ENCODE data around the gene DDR1. TPM values are rescaled to one million over a fixed set of nuclear protein-coding genes. Genes with fewer than 3 reads are reported as not detected.

DDR1 gene
- polyA plus RNA-seq, 1 donor (not counting 4 experiments of a cell fraction or from before 2014, with no cell fraction given), result 104 TPM

GRCh38 chr6:30840084-30840934, 44.0 kb upstream of the DDR1 start:
- Histone ChIP-seq H4K20me1 (ENCODE audit: control insufficient read depth, extremely low read depth, insufficient read depth, low read length) (no peaks in the 10 kb centered on the region), H3K4me2 (ENCODE audit: control insufficient read depth, extremely low read depth, insufficient read depth, low read depth, low read length) (no peak overlapping the region), H3K36me3 (ENCODE audit: control insufficient read depth in 2 of 2, extremely low read depth in 1 of 2, insufficient read depth in 2 of 2, low read length in 2 of 2) (no peaks in the 10 kb centered on the region), H3K9ac (ENCODE audit: control insufficient read depth, extremely low read depth, insufficient read depth, low read length) (no peak overlapping the region), H2AFZ (ENCODE audit: control insufficient read depth, low read length) (peak overlapping the region; percentile 19), H3K79me2 (ENCODE audit: control insufficient read depth, insufficient read depth, low read length) (no peaks in the 10 kb centered on the region), H3K9me3 (ENCODE audit: control insufficient read depth, low read depth, low read length) (no peaks in the 10 kb centered on the region), H3K9me1 (ENCODE audit: control insufficient read depth, extremely low read depth, insufficient read depth, low read length) (no peaks in the 10 kb centered on the region), H3K4me3 (ENCODE audit: control insufficient read depth in 2 of 3, extremely low read depth in 1 of 3, insufficient read depth in 2 of 3, low read depth in 1 of 3, low read length in 3 of 3) (no peak overlapping the region), H3K27ac (ENCODE audit: control insufficient read depth, insufficient read depth, low read length) (no peak overlapping the region), H3K27me3 (ENCODE audit: control insufficient read depth, extremely low read depth, insufficient read depth, low read length) (no peaks in the 10 kb centered on the region), H3K4me1 (ENCODE audit: control insufficient read depth, extremely low read depth, insufficient read depth, low read length) (peaks cover 20% of the 10 kb centered on the region)
- no peak for FAIRE-seq
- dilution Hi-C loops (cut with MboI; ENCODE audit: extremely low pct_ligation_motif_present, low sequenced_read_pairs), result no loop called here
- TF ChIP-seq EZH2 (IDR thresholded peaks at IDR 0.05; ENCODE audit: low read length), result no peak
- TF ChIP-seq, protein P1, sequence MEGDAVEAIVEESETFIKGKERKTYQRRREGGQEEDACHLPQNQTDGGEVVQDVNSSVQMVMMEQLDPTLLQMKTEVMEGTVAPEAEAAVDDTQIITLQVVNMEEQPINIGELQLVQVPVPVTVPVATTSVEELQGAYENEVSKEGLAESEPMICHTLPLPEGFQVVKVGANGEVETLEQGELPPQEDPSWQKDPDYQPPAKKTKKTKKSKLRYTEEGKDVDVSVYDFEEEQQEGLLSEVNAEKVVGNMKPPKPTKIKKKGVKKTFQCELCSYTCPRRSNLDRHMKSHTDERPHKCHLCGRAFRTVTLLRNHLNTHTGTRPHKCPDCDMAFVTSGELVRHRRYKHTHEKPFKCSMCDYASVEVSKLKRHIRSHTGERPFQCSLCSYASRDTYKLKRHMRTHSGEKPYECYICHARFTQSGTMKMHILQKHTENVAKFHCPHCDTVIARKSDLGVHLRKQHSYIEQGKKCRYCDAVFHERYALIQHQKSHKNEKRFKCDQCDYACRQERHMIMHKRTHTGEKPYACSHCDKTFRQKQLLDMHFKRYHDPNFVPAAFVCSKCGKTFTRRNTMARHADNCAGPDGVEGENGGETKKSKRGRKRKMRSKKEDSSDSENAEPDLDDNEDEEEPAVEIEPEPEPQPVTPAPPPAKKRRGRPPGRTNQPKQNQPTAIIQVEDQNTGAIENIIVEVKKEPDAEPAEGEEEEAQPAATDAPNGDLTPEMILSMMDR (optimal IDR thresholded peaks at IDR 0.05 in 1 of 3, IDR thresholded peaks at IDR 0.05 in 1 of 3, conservative IDR thresholded peaks at IDR 0.05 in 1 of 3; ENCODE audit: extremely low read depth in 1 of 3, insufficient read depth in 2 of 3, low read length in 3 of 3), result no peak
- DNase-seq (ENCODE audit: low read depth, low spot score), result no peak

- H3K9me3 ChIP-seq (ENCODE audit: control insufficient read depth, low read depth, low read length), result no peaks in the 10 kb centered on the region
- no peaks in the 10 kb centered on the region for H3K27me3 ChIP-seq (ENCODE audit: control insufficient read depth, extremely low read depth, insufficient read depth, low read length)
- H3K4me2 ChIP-seq (ENCODE audit: control insufficient read depth, extremely low read depth, insufficient read depth, low read depth, low read length), result no peak overlapping the region
- H3K9me1 ChIP-seq (ENCODE audit: control insufficient read depth, extremely low read depth, insufficient read depth, low read length), result no peaks in the 10 kb centered on the region
- H3K9ac ChIP-seq (ENCODE audit: control insufficient read depth, extremely low read depth, insufficient read depth, low read length), result no peak overlapping the region
- no peaks in the 10 kb centered on the region for H3K79me2 ChIP-seq (ENCODE audit: control insufficient read depth, insufficient read depth, low read length)
- no peaks in the 10 kb centered on the region for H3K36me3 ChIP-seq (ENCODE audit: control insufficient read depth in 2 of 2, extremely low read depth in 1 of 2, insufficient read depth in 2 of 2, low read length in 2 of 2)
- no peak overlapping the region for H3K27ac ChIP-seq (ENCODE audit: control insufficient read depth, insufficient read depth, low read length)
- H3K4me3 ChIP-seq (ENCODE audit: control insufficient read depth in 2 of 3, extremely low read depth in 1 of 3, insufficient read depth in 2 of 3, low read depth in 1 of 3, low read length in 3 of 3), result no peak overlapping the region
- DNase-seq (ENCODE audit: low read depth, low spot score), result no peak
- dilution Hi-C loops (cut with MboI; ENCODE audit: extremely low pct_ligation_motif_present, low sequenced_read_pairs), result no loop called here
- no peak for TF ChIP-seq EZH2 (IDR thresholded peaks at IDR 0.05; ENCODE audit: low read length)
- TF ChIP-seq, protein P1 (optimal IDR thresholded peaks at IDR 0.05 in 1 of 3, IDR thresholded peaks at IDR 0.05 in 1 of 3, conservative IDR thresholded peaks at IDR 0.05 in 1 of 3; ENCODE audit: extremely low read depth in 1 of 3, insufficient read depth in 2 of 3, low read length in 3 of 3), result no peak
- H3K4me1 ChIP-seq (ENCODE audit: control insufficient read depth, extremely low read depth, insufficient read depth, low read length), result peaks cover 20% of the 10 kb centered on the region
- H2AFZ ChIP-seq (ENCODE audit: control insufficient read depth, low read length), result no peak overlapping the region
- H4K20me1 ChIP-seq (ENCODE audit: control insufficient read depth, extremely low read depth, insufficient read depth, low read length), result no peaks in the 10 kb centered on the region
- no peak for FAIRE-seq
Observed at GRCh38 chr6:30840935-30841643, 43.2 kb upstream of the DDR1 start.
